Cardiac fibroblast (primary cell): ENCODE measurements around the gene PCNX4.
A peak's percentile ranks its signal among the peaks of the same experiment; 100 is the strongest.

Source experiments
- DNase-seq, 2 donors: peaks; one replicate each; pipeline versions ENCODE4 v3.0.0 to v3.0.0-alpha.2; 2010; ENCODE audit warnings: low read depth in 2 of 2
- H3K4me3 ChIP-seq, 2 donors: replicated peaks in 1 of 2; 1 replicate in 1 of 2; 2 replicates in 1 of 2; pipeline ENCODE4 v1.5.1; 2011; ENCODE audit warnings: low read depth in 2 of 2, low read length in 2 of 2, mild to moderate bottlenecking in 2 of 2, moderate library complexity in 1 of 2
- TF ChIP-seq, protein P1 (sequence below): IDR thresholded peaks from one replicate; pipeline ENCODE4 v1.5.1; 2011; ENCODE audit warnings: low read depth, mild to moderate bottlenecking, low read length, inconsistent platforms

The PCNX4 gene

GRCh38 chr14:60125918-60126317 lies 34.2 kb downstream of the PCNX4 start:
- DNase-seq: no peak
- TF ChIP-seq, protein P1, sequence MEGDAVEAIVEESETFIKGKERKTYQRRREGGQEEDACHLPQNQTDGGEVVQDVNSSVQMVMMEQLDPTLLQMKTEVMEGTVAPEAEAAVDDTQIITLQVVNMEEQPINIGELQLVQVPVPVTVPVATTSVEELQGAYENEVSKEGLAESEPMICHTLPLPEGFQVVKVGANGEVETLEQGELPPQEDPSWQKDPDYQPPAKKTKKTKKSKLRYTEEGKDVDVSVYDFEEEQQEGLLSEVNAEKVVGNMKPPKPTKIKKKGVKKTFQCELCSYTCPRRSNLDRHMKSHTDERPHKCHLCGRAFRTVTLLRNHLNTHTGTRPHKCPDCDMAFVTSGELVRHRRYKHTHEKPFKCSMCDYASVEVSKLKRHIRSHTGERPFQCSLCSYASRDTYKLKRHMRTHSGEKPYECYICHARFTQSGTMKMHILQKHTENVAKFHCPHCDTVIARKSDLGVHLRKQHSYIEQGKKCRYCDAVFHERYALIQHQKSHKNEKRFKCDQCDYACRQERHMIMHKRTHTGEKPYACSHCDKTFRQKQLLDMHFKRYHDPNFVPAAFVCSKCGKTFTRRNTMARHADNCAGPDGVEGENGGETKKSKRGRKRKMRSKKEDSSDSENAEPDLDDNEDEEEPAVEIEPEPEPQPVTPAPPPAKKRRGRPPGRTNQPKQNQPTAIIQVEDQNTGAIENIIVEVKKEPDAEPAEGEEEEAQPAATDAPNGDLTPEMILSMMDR: no peak
- H3K4me3 ChIP-seq: no peak overlapping the region

GRCh38 chr14:60133487-60133886 lies 41.8 kb downstream of the PCNX4 start:
- peak in 1 of 2 donors; percentile 62 for DNase-seq
- TF ChIP-seq, protein P1: no peak
- no peak overlapping the region for H3K4me3 ChIP-seq

DNA sequence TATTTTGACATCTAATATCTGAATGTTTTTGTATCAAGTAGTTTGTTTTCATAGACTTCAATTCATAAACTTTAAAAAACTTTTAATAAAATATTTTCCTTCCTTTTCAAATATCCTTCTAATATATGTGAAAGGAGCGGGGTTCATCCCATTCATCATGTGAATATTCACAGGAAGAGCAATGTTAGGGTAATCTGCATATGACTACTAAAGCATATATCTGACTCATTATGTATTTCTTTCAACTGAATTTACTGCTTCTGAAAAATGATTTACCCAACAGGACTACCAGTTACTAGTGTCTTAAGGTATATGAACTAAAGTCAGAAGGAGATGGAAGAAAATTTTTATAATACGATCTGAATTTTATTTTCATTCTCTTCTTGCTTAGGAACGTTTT lies 43.0 kb downstream of the PCNX4 start:
- TF ChIP-seq, protein P1: no peak
- no peak for DNase-seq

GRCh38 chr14:60151715-60152114 lies 60.0 kb downstream of the PCNX4 start:
- no peak overlapping the region for H3K4me3 ChIP-seq
- TF ChIP-seq, protein P1: no peak
- DNase-seq: peak; percentile 84 to 96

More for the DNA sequence above, 43.0 kb downstream of the PCNX4 start:
- H3K4me3 ChIP-seq: no peak overlapping the region

GRCh38 chr14:60153991-60154390 lies 62.3 kb downstream of the PCNX4 start:
- TF ChIP-seq, protein P1: no peak
- no peak overlapping the region for H3K4me3 ChIP-seq
- DNase-seq: no peak

DNA sequence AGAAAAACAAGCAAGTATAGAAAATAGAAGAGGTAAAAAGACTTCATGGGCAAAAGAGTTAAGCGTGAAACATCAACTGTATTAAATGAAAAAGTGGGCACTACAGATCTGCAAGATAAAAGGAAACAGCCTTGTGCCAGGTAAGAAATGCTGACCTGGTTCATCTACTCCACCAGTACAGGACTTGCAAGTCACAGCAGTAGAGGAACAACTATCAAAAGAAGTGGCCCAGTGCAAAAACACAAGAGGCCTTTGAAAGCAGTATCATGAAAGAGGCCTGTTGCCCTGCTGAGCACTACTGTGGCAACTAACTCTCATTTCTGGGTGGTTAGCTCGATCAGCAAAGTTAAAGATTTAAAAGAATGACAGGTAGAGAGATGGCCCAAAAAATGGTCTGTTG lies 62.9 kb downstream of the PCNX4 start:
- TF ChIP-seq, protein P1: no peak
- H3K4me3 ChIP-seq: no peak overlapping the region
- DNase-seq: no peak

DNA sequence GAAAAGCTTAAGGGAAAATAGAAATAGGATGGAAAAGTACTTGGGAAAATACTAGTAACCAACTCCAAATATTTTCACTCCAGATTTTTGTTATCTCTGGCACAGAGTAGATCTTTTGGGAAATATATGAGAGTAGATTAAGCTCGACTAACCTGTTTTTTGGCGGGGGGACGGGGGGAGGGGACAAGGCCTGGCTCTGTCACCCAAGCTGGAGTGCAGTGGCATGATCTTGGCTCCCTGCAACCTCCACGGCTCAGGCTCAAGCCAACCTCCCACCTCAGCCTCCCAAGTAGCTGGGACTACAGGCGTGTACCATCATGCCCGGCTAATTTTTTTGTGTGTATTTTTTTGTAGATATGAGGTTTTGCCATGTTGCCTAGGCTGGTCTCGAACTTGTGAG lies 68.7 kb downstream of the PCNX4 start:
- TF ChIP-seq, protein P1: no peak
- no peak for DNase-seq
- H3K4me3 ChIP-seq: no peak overlapping the region
